GM21723 (cell line): ENCODE results near the gene ICAM5.
"Not testable (repeated sequence)": the region's sequence is repeated elsewhere in the genome, so short reads cannot be mapped to it uniquely, and the experiment has no call there.

Source experiments
- ATAC-seq: cut with Tn5 transposase; IDR thresholded peaks from one replicate; pipeline ENCODE4 v1.9.1; 2021; ENCODE audit warnings: mild to moderate bottlenecking, moderate library complexity; ENCODE audit not compliant: unreplicated experiment

Gene ICAM5

GRCh38 chr19:10289836-10290356 is at the start of gene ICAM5:
TSS of gene ICAM5 (plus strand) at chr19:10289952. CDS start at chr19:10290044, 92 bp downstream.
- no peak for ATAC-seq

GRCh38 chr19:10241826-10242449 is 47.8 kb upstream of the ICAM5 start:
- ATAC-seq, result not testable (repeated sequence)

GRCh38 chr19:10243606-10244005 is 46.1 kb upstream of the ICAM5 start:
- no peak for ATAC-seq

- no peak for ATAC-seq
Measured at GRCh38 chr19:10245189-10245939, 44.4 kb upstream of the ICAM5 start.

- no peak for ATAC-seq
Measured at GRCh38 chr19:10246511-10246910, 43.2 kb upstream of the ICAM5 start.

- peak; percentile 76 for ATAC-seq
Measured at GRCh38 chr19:10251792-10252694, 37.7 kb upstream of the ICAM5 start, which contains the start of gene MRPL4. TSS of gene MRPL4 (plus strand) at chr19:10252214. CDS start at chr19:10252254, 40 bp downstream.

GRCh38 chr19:10252707-10253106 is 37.0 kb upstream of the ICAM5 start:
- ATAC-seq, result no peak

- ATAC-seq, result no peak
Measured at GRCh38 chr19:10254244-10254643, 35.5 kb upstream of the ICAM5 start.

- ATAC-seq, result no peak
Measured at GRCh38 chr19:10255358-10255757, 34.4 kb upstream of the ICAM5 start.

GRCh38 chr19:10256551-10256950 is 33.2 kb upstream of the ICAM5 start:
- no peak for ATAC-seq

GRCh38 chr19:10256970-10257615 is 32.7 kb upstream of the ICAM5 start:
- no peak for ATAC-seq

GRCh38 chr19:10258080-10258710 is 31.6 kb upstream of the ICAM5 start:
- ATAC-seq, result no peak

GRCh38 chr19:10259162-10259905 is 30.4 kb upstream of the ICAM5 start:
- ATAC-seq, result no peak

GRCh38 chr19:10260141-10260584 is 29.6 kb upstream of the ICAM5 start:
- no peak for ATAC-seq

GRCh38 chr19:10262771-10263170 is 27.0 kb upstream of the ICAM5 start:
- ATAC-seq, result no peak

GRCh38 chr19:10266706-10267105 is 23.0 kb upstream of the ICAM5 start:
- ATAC-seq, result no peak

- ATAC-seq, result no peak
Measured at GRCh38 chr19:10268071-10268470, 21.7 kb upstream of the ICAM5 start.

- peak; percentile 39 for ATAC-seq
Measured at GRCh38 chr19:10269333-10270179, 20.2 kb upstream of the ICAM5 start.
